CD4-positive, CD25-positive, alpha-beta regulatory T cell (primary cell): Measurements from ENCODE around the gene ATOH8. TPM values are rescaled to one million over a fixed set of nuclear protein-coding genes. Genes with fewer than 3 reads are reported as not detected.

Experiments
- ATAC-seq, 2 donors: fragments of 150-1000 bp; cut with Tn5 transposase; one replicate each; pipeline ENCODE4 v1.10.0; 2021; ENCODE audit warnings: low read depth in 2 of 2, moderate number of reproducible peaks in 2 of 2, moderate library complexity in 1 of 2
- DNase-seq, 3 donors: peaks; one replicate each; pipeline versions ENCODE4 v3.0.0 to v3.0.0-alpha.2; 2012 to 2022; ENCODE audit warnings: mixed read lengths in 1 of 3
- H3K27ac ChIP-seq: one replicate; pipeline ENCODE4 v1.7.0; 2013; ENCODE audit warnings: mild to moderate bottlenecking, low read length; ENCODE audit not compliant: insufficient read depth, poor library complexity, severe bottlenecking
- H3K27me3 ChIP-seq: one replicate; pipeline ENCODE4 v1.7.0; 2013; ENCODE audit warnings: low read length; ENCODE audit not compliant: control insufficient read depth, insufficient read depth
- H3K36me3 ChIP-seq: one replicate; pipeline ENCODE4 v1.7.0; 2013; ENCODE audit warnings: mild to moderate bottlenecking, low read length, moderate library complexity; ENCODE audit not compliant: control insufficient read depth, insufficient read depth
- H3K4me1 ChIP-seq: 2 replicates; pipeline ENCODE4 v1.7.0; 2013; ENCODE audit warnings: mild to moderate bottlenecking, low read length; ENCODE audit not compliant: insufficient read depth, control insufficient read depth, poor library complexity, severe bottlenecking
- H3K4me3 ChIP-seq: one replicate; pipeline ENCODE4 v1.7.0; 2013; ENCODE audit warnings: low read depth, mild to moderate bottlenecking, low read length, moderate library complexity
- H3K9me3 ChIP-seq, 2 experiments: 1 replicate in 1 of 2; 2 replicates in 1 of 2; pipeline ENCODE4 v1.7.0; 2013; ENCODE audit warnings: low read length in 2 of 2, mild to moderate bottlenecking in 1 of 2, moderate library complexity in 1 of 2; ENCODE audit not compliant: control insufficient read depth in 2 of 2
- H3K27ac Mint-ChIP-seq, 3 donors: one replicate each; pipeline ENCODE4 v1.8.0; 2020 to 2022; ENCODE audit warnings: mild to moderate bottlenecking in 3 of 3, mixed read lengths in 3 of 3, moderate library complexity in 2 of 3
- H3K27me3 Mint-ChIP-seq: one replicate; pipeline ENCODE4 v1.8.0; 2022; ENCODE audit warnings: mild to moderate bottlenecking, mixed read lengths
- H3K36me3 Mint-ChIP-seq: one replicate; pipeline ENCODE4 v1.8.0; 2020; ENCODE audit warnings: mixed read lengths
- H3K4me1 Mint-ChIP-seq, 4 donors: one replicate each; pipeline ENCODE4 v1.8.0; 2020 to 2022; ENCODE audit warnings: mixed read lengths in 4 of 4, mild to moderate bottlenecking in 1 of 4
- H3K4me3 Mint-ChIP-seq, 4 donors: one replicate each; pipeline ENCODE4 v1.8.0; 2020 to 2022; ENCODE audit warnings: mild to moderate bottlenecking in 4 of 4, mixed read lengths in 4 of 4, moderate library complexity in 3 of 4
- H3K9me3 Mint-ChIP-seq, 7 donors: one replicate each; pipeline ENCODE4 v1.8.0; 2020 to 2022; ENCODE audit warnings: mixed read lengths in 7 of 7, mild to moderate bottlenecking in 3 of 7, moderate library complexity in 2 of 7
- polyA plus RNA-seq, 4 donors: library from polyadenylated mRNA; unstranded; fragments of 300-500 nt; fragmentation: Illumina TruSeq; gene quantifications; one replicate each; pipeline ENCODE4 v1.2.3, GENCODE V29; 2021
- total RNA-seq: library from RNA; stranded (reverse); gene quantifications from one replicate; pipeline ENCODE4 v1.2.3, GENCODE V29; 2022

Gene ATOH8
- total and polyA plus RNA-seq, 5 donors from 2014 or later = not detected

- Mint-ChIP-seq H3K4me3 (no peak overlapping the region), H3K27me3 (peaks cover 32% of the 10 kb centered on the region), H3K4me1 (peaks cover 5 to 14% (median 9%) of the 10 kb centered on the region in 4 donors), H3K36me3 (no peaks in the 10 kb centered on the region), H3K27ac (no peak overlapping the region), H3K9me3 (peaks cover 0 to 2% (median 0%) of the 10 kb centered on the region in 7 donors)
- Histone ChIP-seq H3K9me3 (peaks cover 0 to 8% of the 10 kb centered on the region in 2 experiments), H3K27me3 (peaks cover 11% of the 10 kb centered on the region), H3K36me3 (no peaks in the 10 kb centered on the region), H3K4me1 (peaks cover 5% of the 10 kb centered on the region), H3K27ac (no peak overlapping the region), H3K4me3 (no peak overlapping the region)
- DNase-seq = no peak
- ATAC-seq = no peak
Observed at GRCh38 chr2:85802354-85803103, 48.7 kb downstream of the ATOH8 start.

GRCh38 chr2:85803704-85804425, 50.1 kb downstream of the ATOH8 start:
- DNase-seq (no peak), ATAC-seq (no peak)
- Histone ChIP-seq H3K27ac (no peak overlapping the region), H3K9me3 (peaks cover 0 to 8% of the 10 kb centered on the region in 2 experiments), H3K4me1 (peaks cover 5% of the 10 kb centered on the region), H3K4me3 (no peak overlapping the region), H3K36me3 (no peaks in the 10 kb centered on the region), H3K27me3 (peaks cover 10% of the 10 kb centered on the region)
- Mint-ChIP-seq H3K27me3 (peaks cover 32% of the 10 kb centered on the region), H3K4me1 (peaks cover 5 to 14% (median 9%) of the 10 kb centered on the region in 4 donors), H3K27ac (no peak overlapping the region), H3K9me3 (peaks cover 0 to 2% (median 0%) of the 10 kb centered on the region in 7 donors), H3K36me3 (no peaks in the 10 kb centered on the region), H3K4me3 (no peak overlapping the region)

GRCh38 chr2:85804583-85804982, 50.8 kb downstream of the ATOH8 start:
- Histone ChIP-seq H3K27ac (no peak overlapping the region), H3K36me3 (no peaks in the 10 kb centered on the region), H3K4me1 (peaks cover 5% of the 10 kb centered on the region), H3K9me3 (peaks cover 0 to 8% of the 10 kb centered on the region in 2 experiments), H3K27me3 (peaks cover 8% of the 10 kb centered on the region), H3K4me3 (no peak overlapping the region)
- Mint-ChIP-seq H3K36me3 (no peaks in the 10 kb centered on the region), H3K9me3 (peaks cover 0 to 2% (median 0%) of the 10 kb centered on the region in 7 donors), H3K27ac (no peak overlapping the region), H3K4me1 (peaks cover 5 to 14% (median 9%) of the 10 kb centered on the region in 4 donors), H3K27me3 (peaks cover 32% of the 10 kb centered on the region), H3K4me3 (no peak overlapping the region)
- ATAC-seq = peak in 1 of 2 donors; percentile 71
- DNase-seq = peak in 2 of 3 donors; percentile 22 to 63

- ATAC-seq (no peak), DNase-seq (no peak)
- Mint-ChIP-seq H3K36me3 (no peaks in the 10 kb centered on the region), H3K4me1 (peaks cover 5 to 14% (median 9%) of the 10 kb centered on the region in 4 donors), H3K4me3 (no peak overlapping the region), H3K27ac (no peak overlapping the region), H3K9me3 (peaks cover 0 to 2% (median 0%) of the 10 kb centered on the region in 7 donors), H3K27me3 (peaks cover 23% of the 10 kb centered on the region)
- Histone ChIP-seq H3K27ac (no peak overlapping the region), H3K27me3 (peaks cover 2% of the 10 kb centered on the region), H3K4me1 (peaks cover 5% of the 10 kb centered on the region), H3K36me3 (no peaks in the 10 kb centered on the region), H3K4me3 (no peak overlapping the region), H3K9me3 (no peaks in the 10 kb centered on the region)
Observed at GRCh38 chr2:85806358-85807118, 52.7 kb downstream of the ATOH8 start.

- Histone ChIP-seq H3K36me3 (no peaks in the 10 kb centered on the region), H3K4me3 (no peak overlapping the region), H3K9me3 (no peaks in the 10 kb centered on the region), H3K4me1 (peaks cover 5% of the 10 kb centered on the region), H3K27ac (no peak overlapping the region), H3K27me3 (no peaks in the 10 kb centered on the region)
- Mint-ChIP-seq H3K36me3 (no peaks in the 10 kb centered on the region), H3K4me3 (no peak overlapping the region), H3K27me3 (peaks cover 19% of the 10 kb centered on the region), H3K27ac (no peak overlapping the region), H3K4me1 (peaks cover 5 to 14% (median 9%) of the 10 kb centered on the region in 4 donors), H3K9me3 (peaks cover 0 to 2% (median 0%) of the 10 kb centered on the region in 7 donors)
- ATAC-seq (no peak), DNase-seq (no peak)
Observed at GRCh38 chr2:85807756-85808155, 54.0 kb downstream of the ATOH8 start.

GRCh38 chr2:85810371-85811179, 56.8 kb downstream of the ATOH8 start:
- no peaks in the 10 kb centered on the region for H3K36me3 Mint-ChIP-seq
- H3K9me3 Mint-ChIP-seq = no peaks in the 10 kb centered on the region
- Histone ChIP-seq H3K9me3 (no peaks in the 10 kb centered on the region), H3K36me3 (no peaks in the 10 kb centered on the region), H3K4me1 (no peaks in the 10 kb centered on the region), H3K27ac (no peak overlapping the region), H3K4me3 (no peak overlapping the region), H3K27me3 (no peaks in the 10 kb centered on the region)
- peaks cover 11% of the 10 kb centered on the region for H3K27me3 Mint-ChIP-seq
- peaks cover 0 to 3% (median 1%) of the 10 kb centered on the region in 4 donors for H3K4me1 Mint-ChIP-seq
- no peak overlapping the region for H3K4me3 Mint-ChIP-seq
- no peak for ATAC-seq
- no peak for DNase-seq
- no peak overlapping the region for H3K27ac Mint-ChIP-seq
